ENCODE results near the gene PIK3R4.

The PIK3R4 gene

GRCh38 chr3:130773366-130773765 lies 26.7 kb upstream of the PIK3R4 start:
- Histone ChIP-seq H3K4me1 (ENCODE audit: insufficient read depth, low read length, poor library complexity, severe bottlenecking) (peaks cover 31% of the 10 kb centered on the region), H3K9me3 (ENCODE audit: insufficient read depth, low read depth, low read length) (no peaks in the 10 kb centered on the region), H3K9ac (ENCODE audit: low read depth, low read length, poor library complexity, severe bottlenecking) (no peak overlapping the region), H3K36me3 (ENCODE audit: insufficient read depth, low read length) (no peaks in the 10 kb centered on the region), H3K79me2 (ENCODE audit: insufficient read depth, low read length) (no peaks in the 10 kb centered on the region), H3K4me2 (ENCODE audit: low read depth, low read length, poor library complexity, severe bottlenecking) (no peak overlapping the region), H2AFZ (ENCODE audit: low read length) (no peak overlapping the region), H3K9me2 (replicated peaks; ENCODE audit: low read depth, low read length) (no peaks in the 10 kb centered on the region), H3K27me3 (ENCODE audit: insufficient read depth, low read length, poor library complexity, severe bottlenecking) (no peaks in the 10 kb centered on the region), H3F3A (ENCODE audit: low read depth) (no peaks in the 10 kb centered on the region), H3K4me3 (ENCODE audit: low read length, poor library complexity, severe bottlenecking) (no peak overlapping the region), H4K20me1 (ENCODE audit: insufficient read depth, low read length, poor library complexity, severe bottlenecking) (no peaks in the 10 kb centered on the region)
- TF ChIP-seq EZH2phosphoT487 (IDR thresholded peaks at IDR 0.05; ENCODE audit: borderline replicate concordance) (no peak), CTCF (conservative IDR thresholded peaks at IDR 0.05; ENCODE audit: low read length) (no peak)

- TF ChIP-seq EZH2phosphoT487 (IDR thresholded peaks at IDR 0.05; ENCODE audit: borderline replicate concordance) (no peak), CTCF (conservative IDR thresholded peaks at IDR 0.05; ENCODE audit: low read length) (no peak)
- no peak overlapping the region for H3K4me2 ChIP-seq (ENCODE audit: low read depth, low read length, poor library complexity, severe bottlenecking)
These were observed 25.5 kb upstream of the PIK3R4 start for GRCh38 chr3:130772129-130772528.

GRCh38 chr3:130770644-130771043 lies 24.0 kb upstream of the PIK3R4 start:
- Histone ChIP-seq H2AFZ (ENCODE audit: low read length) (no peak overlapping the region), H3K79me2 (ENCODE audit: insufficient read depth, low read length) (no peaks in the 10 kb centered on the region), H3K4me3 (ENCODE audit: low read length, poor library complexity, severe bottlenecking) (no peak overlapping the region), H3K9me3 (ENCODE audit: insufficient read depth, low read depth, low read length) (no peaks in the 10 kb centered on the region), H3K9me2 (replicated peaks; ENCODE audit: low read depth, low read length) (no peaks in the 10 kb centered on the region), H3K4me2 (ENCODE audit: low read depth, low read length, poor library complexity, severe bottlenecking) (no peak overlapping the region), H3K4me1 (ENCODE audit: insufficient read depth, low read length, poor library complexity, severe bottlenecking) (peaks cover 7% of the 10 kb centered on the region), H4K20me1 (ENCODE audit: insufficient read depth, low read length, poor library complexity, severe bottlenecking) (no peaks in the 10 kb centered on the region), H3K27me3 (ENCODE audit: insufficient read depth, low read length, poor library complexity, severe bottlenecking) (no peaks in the 10 kb centered on the region), H3K9ac (ENCODE audit: low read depth, low read length, poor library complexity, severe bottlenecking) (no peak overlapping the region), H3F3A (ENCODE audit: low read depth) (no peaks in the 10 kb centered on the region), H3K36me3 (ENCODE audit: insufficient read depth, low read length) (no peaks in the 10 kb centered on the region)
- TF ChIP-seq EZH2phosphoT487 (IDR thresholded peaks at IDR 0.05; ENCODE audit: borderline replicate concordance) = no peak
- TF ChIP-seq CTCF (conservative IDR thresholded peaks at IDR 0.05; ENCODE audit: low read length) = no peak

More at GRCh38 chr3:130772129-130772528, 25.5 kb upstream of the PIK3R4 start:
- no peak overlapping the region for H3K4me3 ChIP-seq (ENCODE audit: low read length, poor library complexity, severe bottlenecking)
- no peaks in the 10 kb centered on the region for H4K20me1 ChIP-seq (ENCODE audit: insufficient read depth, low read length, poor library complexity, severe bottlenecking)
- H3K27me3 ChIP-seq (ENCODE audit: insufficient read depth, low read length, poor library complexity, severe bottlenecking) = no peaks in the 10 kb centered on the region
- H3K79me2 ChIP-seq (ENCODE audit: insufficient read depth, low read length) = no peaks in the 10 kb centered on the region
- H2AFZ ChIP-seq (ENCODE audit: low read length) = no peak overlapping the region
- no peaks in the 10 kb centered on the region for H3K9me2 ChIP-seq (replicated peaks; ENCODE audit: low read depth, low read length)
- H3K36me3 ChIP-seq (ENCODE audit: insufficient read depth, low read length) = no peaks in the 10 kb centered on the region
- H3K9me3 ChIP-seq (ENCODE audit: insufficient read depth, low read depth, low read length) = no peaks in the 10 kb centered on the region
- H3F3A ChIP-seq (ENCODE audit: low read depth) = no peaks in the 10 kb centered on the region
- H3K4me1 ChIP-seq (ENCODE audit: insufficient read depth, low read length, poor library complexity, severe bottlenecking) = peaks cover 22% of the 10 kb centered on the region
- no peak overlapping the region for H3K9ac ChIP-seq (ENCODE audit: low read depth, low read length, poor library complexity, severe bottlenecking)
